ENCODE measurements around the gene TGFBR3.

Gene TGFBR3

DNA sequence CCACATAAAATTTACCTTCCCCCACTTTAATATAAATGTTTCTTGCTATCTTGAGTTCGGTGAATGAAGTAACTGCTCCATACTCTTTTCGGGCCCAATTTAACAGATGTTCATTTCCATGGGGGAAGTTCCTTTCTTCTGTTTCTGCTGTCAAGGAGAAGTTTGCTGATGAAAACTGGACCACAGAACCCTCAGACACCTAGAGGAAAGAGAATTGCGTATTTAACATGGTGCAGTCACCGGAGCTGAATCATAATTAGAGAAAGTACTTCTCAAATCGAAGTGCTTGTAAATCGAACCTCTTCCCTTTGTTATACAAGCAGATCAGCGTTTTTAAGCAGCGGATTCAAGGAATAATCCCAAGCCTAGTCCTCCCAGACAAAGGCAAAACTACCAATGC lies 151.2 kb downstream of the TGFBR3 start:
- no peak overlapping the region for H3K27ac ChIP-seq (ENCODE audit: poor library complexity, severe bottlenecking)
- DNase-seq (ENCODE audit: low spot score), result no peak
- ATAC-seq (ENCODE audit: low read depth), result no peak

GRCh38 chr1:91733108-91733710 lies 152.7 kb downstream of the TGFBR3 start:
- Histone ChIP-seq H3K9me3 (ENCODE audit: severe bottlenecking) (no peaks in the 10 kb centered on the region), H3K4me1 (ENCODE audit: insufficient read depth, poor library complexity, severe bottlenecking) (peaks cover 37% of the 10 kb centered on the region), H3K36me3 (ENCODE audit: low read depth) (no peaks in the 10 kb centered on the region), H3K27me3 (ENCODE audit: insufficient read depth, poor library complexity, severe bottlenecking) (no peaks in the 10 kb centered on the region), H3K4me3 (ENCODE audit: severe bottlenecking) (no peak overlapping the region), H3K27ac (ENCODE audit: poor library complexity, severe bottlenecking) (no peak overlapping the region)
- no peak for DNase-seq (ENCODE audit: low spot score)
- ATAC-seq (ENCODE audit: low read depth), result no peak
- TF ChIP-seq, protein P1, sequence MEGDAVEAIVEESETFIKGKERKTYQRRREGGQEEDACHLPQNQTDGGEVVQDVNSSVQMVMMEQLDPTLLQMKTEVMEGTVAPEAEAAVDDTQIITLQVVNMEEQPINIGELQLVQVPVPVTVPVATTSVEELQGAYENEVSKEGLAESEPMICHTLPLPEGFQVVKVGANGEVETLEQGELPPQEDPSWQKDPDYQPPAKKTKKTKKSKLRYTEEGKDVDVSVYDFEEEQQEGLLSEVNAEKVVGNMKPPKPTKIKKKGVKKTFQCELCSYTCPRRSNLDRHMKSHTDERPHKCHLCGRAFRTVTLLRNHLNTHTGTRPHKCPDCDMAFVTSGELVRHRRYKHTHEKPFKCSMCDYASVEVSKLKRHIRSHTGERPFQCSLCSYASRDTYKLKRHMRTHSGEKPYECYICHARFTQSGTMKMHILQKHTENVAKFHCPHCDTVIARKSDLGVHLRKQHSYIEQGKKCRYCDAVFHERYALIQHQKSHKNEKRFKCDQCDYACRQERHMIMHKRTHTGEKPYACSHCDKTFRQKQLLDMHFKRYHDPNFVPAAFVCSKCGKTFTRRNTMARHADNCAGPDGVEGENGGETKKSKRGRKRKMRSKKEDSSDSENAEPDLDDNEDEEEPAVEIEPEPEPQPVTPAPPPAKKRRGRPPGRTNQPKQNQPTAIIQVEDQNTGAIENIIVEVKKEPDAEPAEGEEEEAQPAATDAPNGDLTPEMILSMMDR (IDR thresholded peaks at IDR 0.05; ENCODE audit: poor library complexity, severe bottlenecking), result no peak

More for the DNA sequence above, 151.2 kb downstream of the TGFBR3 start:
- Histone ChIP-seq H3K36me3 (ENCODE audit: low read depth) (no peaks in the 10 kb centered on the region), H3K27me3 (ENCODE audit: insufficient read depth, poor library complexity, severe bottlenecking) (no peaks in the 10 kb centered on the region), H3K4me1 (ENCODE audit: insufficient read depth, poor library complexity, severe bottlenecking) (peaks cover 37% of the 10 kb centered on the region), H3K9me3 (ENCODE audit: severe bottlenecking) (no peaks in the 10 kb centered on the region), H3K4me3 (ENCODE audit: severe bottlenecking) (no peak overlapping the region)
- TF ChIP-seq, protein P1 (IDR thresholded peaks at IDR 0.05; ENCODE audit: poor library complexity, severe bottlenecking), result no peak

DNA sequence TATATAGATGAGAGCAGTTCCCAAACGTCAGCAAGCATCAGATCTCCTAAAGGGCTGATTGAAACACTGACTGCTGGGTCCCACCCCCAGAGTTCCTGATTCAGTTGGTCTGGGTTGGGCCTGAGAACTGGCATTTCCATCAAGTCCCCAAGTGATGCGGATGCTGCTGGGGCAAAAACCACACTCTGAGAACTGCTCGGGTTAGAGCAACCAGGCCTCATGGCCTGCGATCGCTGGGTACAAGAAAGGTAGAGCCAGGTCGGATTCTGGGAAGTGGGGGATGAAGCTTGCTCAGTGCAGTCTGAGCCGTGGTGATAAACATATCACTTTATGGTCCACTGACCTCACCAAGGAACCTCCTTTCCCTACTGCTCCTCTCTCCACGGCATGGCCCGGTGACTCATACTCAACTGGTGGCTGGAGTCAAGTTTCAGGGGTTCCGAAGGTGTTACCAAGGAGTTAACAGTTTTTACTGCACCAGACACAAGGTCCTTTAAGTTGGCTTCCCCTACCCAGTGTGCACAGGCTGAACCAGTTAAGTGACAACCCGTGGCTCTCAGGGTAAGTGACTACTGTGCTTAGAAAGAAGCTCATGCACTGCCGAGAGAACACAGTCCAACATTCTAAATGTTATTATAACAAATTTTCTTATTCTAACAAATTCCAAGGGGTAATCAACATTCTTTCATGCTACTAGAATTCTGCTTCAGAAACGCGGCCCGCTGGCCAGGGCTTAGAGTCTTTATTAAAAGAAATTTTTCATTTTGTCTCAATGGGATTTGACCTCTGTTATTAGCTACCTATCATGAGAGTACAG lies 153.5 kb downstream of the TGFBR3 start:
- TF ChIP-seq, protein P1 (IDR thresholded peaks at IDR 0.05; ENCODE audit: poor library complexity, severe bottlenecking), result no peak
- H3K4me3 ChIP-seq (ENCODE audit: severe bottlenecking), result no peak overlapping the region
- no peaks in the 10 kb centered on the region for H3K27me3 ChIP-seq (ENCODE audit: insufficient read depth, poor library complexity, severe bottlenecking)
- H3K9me3 ChIP-seq (ENCODE audit: severe bottlenecking), result no peaks in the 10 kb centered on the region
- no peak overlapping the region for H3K27ac ChIP-seq (ENCODE audit: poor library complexity, severe bottlenecking)
- peaks cover 34% of the 10 kb centered on the region for H3K4me1 ChIP-seq (ENCODE audit: insufficient read depth, poor library complexity, severe bottlenecking)
- no peaks in the 10 kb centered on the region for H3K36me3 ChIP-seq (ENCODE audit: low read depth)
- DNase-seq (ENCODE audit: low spot score) (no peak), ATAC-seq (ENCODE audit: low read depth) (peak; percentile 76)

DNA sequence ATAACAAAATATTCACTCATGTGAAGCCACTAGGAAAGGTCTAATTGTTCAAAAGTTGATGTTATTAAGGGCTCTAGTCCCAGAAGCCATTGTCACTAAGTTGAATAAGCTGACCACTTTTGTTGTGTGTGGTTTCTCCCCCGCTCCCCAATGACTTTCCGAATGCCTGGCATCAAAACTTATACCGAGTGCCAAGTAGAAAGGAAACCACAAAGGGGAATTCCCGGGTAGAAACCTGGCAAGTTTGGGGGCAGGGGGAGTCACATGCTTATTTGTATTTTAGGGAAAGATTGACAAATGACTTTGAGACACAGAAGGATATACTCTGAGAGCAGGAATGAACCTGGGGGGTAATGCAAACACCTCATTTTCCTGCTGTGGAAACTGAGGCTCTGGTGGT lies 154.1 kb downstream of the TGFBR3 start:
- DNase-seq (ENCODE audit: low spot score) (no peak), ATAC-seq (ENCODE audit: low read depth) (no peak; the same call in 2 of the 3 replicates)

More for the DNA sequence above, 154.1 kb downstream of the TGFBR3 start:
- no peak overlapping the region for H3K27ac ChIP-seq (ENCODE audit: poor library complexity, severe bottlenecking)
- no peaks in the 10 kb centered on the region for H3K9me3 ChIP-seq (ENCODE audit: severe bottlenecking)
- TF ChIP-seq, protein P1 (IDR thresholded peaks at IDR 0.05; ENCODE audit: poor library complexity, severe bottlenecking), result no peak
- no peaks in the 10 kb centered on the region for H3K27me3 ChIP-seq (ENCODE audit: insufficient read depth, poor library complexity, severe bottlenecking)
- H3K4me1 ChIP-seq (ENCODE audit: insufficient read depth, poor library complexity, severe bottlenecking), result peaks cover 30% of the 10 kb centered on the region
- no peaks in the 10 kb centered on the region for H3K36me3 ChIP-seq (ENCODE audit: low read depth)
- no peak overlapping the region for H3K4me3 ChIP-seq (ENCODE audit: severe bottlenecking)
